Lower lobe of right lung (tissue), 2 donors: Measurements from ENCODE around the gene PRIM2. TPM values are rescaled to one million over a fixed set of nuclear protein-coding genes. Genes with fewer than 3 reads are reported as not detected.
"Not testable (repeated sequence)": the region's sequence is repeated elsewhere in the genome, so short reads cannot be mapped to it uniquely, and the experiment has no call there.

Experiments used
- ATAC-seq, 2 donors: fragments of 200-7000 bp; cut with Tn5 transposase; one replicate each; pipeline ENCODE4 v1.9.1; 2020 to 2022; ENCODE audit warnings: mild to moderate bottlenecking in 2 of 2, moderate library complexity in 2 of 2
- DNase-seq: peaks from one replicate; pipeline ENCODE4 v3.0.0-alpha.2; 2020
- H3K27ac ChIP-seq: fragments of 200-600 bp; one replicate; pipeline ENCODE4 v1.8.0; 2022
- H3K27me3 ChIP-seq: fragments of 200-600 bp; one replicate; pipeline ENCODE4 v1.8.0; 2022; ENCODE audit warnings: low read depth
- H3K36me3 ChIP-seq: fragments of 200-600 bp; one replicate; pipeline ENCODE4 v1.8.0; 2022; ENCODE audit warnings: mild to moderate bottlenecking
- H3K4me1 ChIP-seq: fragments of 200-600 bp; one replicate; pipeline ENCODE4 v1.8.0; 2022
- H3K4me3 ChIP-seq: fragments of 200-600 bp; one replicate; pipeline ENCODE4 v1.8.0; 2022; ENCODE audit warnings: mild to moderate bottlenecking
- H3K9me3 ChIP-seq: fragments of 200-600 bp; one replicate; pipeline ENCODE4 v1.8.0; 2022
- intact Hi-C: fragments of 100-400 bp; cut with DNase I; formaldehyde crosslinking; loops from one replicate; pipeline ENCODE4 v1.11.0; 2022
- total RNA-seq: library from RNA; stranded (reverse); fragmentation: NEBNext Ultra II Directional; extraction: Animal tissue kit (Norgen Biotek cat#: 25700); gene quantifications from one replicate; pipeline ENCODE4 v1.2.1, GENCODE V29; 2021
- TF ChIP-seq, protein P1 (sequence below): fragments of 200-600 bp; IDR thresholded peaks from one replicate; pipeline ENCODE4 v1.8.0; 2022; ENCODE audit warnings: antibody characterized with exemption, mild to moderate bottlenecking
- donor health status: DM: no; HTN: yes; CAD: no; lungs with severe emphysema.

Gene PRIM2
- total RNA-seq, 1 donor from 2014 or later, result 9.1 TPM

DNA sequence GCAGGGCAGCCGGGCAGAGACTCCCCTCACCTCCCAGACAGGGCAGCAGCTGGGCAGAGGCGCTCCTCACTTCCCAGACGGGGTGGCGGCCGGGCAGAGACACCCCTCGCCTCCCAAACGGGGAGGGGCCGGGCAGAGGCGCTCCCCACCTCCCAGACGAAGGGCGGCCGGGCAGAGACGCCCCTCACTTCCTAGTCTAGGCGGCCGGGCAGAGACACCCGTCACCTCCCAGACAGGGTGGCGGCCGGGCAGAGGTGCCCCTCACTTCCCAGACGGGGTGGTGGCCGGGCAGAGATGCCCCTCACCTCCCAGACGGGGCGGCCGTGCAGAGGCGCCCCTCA, 6.6 kb upstream of the PRIM2 start:
- Histone ChIP-seq H3K27me3 (no peaks in the 10 kb centered on the region), H3K9me3 (no peaks in the 10 kb centered on the region), H3K4me1 (no peaks in the 10 kb centered on the region), H3K36me3 (no peaks in the 10 kb centered on the region), H3K27ac (no peak overlapping the region), H3K4me3 (no peak overlapping the region)
- no peak for ATAC-seq
- no peak for DNase-seq
- intact Hi-C loops, result no loop called here
- TF ChIP-seq, protein P1, sequence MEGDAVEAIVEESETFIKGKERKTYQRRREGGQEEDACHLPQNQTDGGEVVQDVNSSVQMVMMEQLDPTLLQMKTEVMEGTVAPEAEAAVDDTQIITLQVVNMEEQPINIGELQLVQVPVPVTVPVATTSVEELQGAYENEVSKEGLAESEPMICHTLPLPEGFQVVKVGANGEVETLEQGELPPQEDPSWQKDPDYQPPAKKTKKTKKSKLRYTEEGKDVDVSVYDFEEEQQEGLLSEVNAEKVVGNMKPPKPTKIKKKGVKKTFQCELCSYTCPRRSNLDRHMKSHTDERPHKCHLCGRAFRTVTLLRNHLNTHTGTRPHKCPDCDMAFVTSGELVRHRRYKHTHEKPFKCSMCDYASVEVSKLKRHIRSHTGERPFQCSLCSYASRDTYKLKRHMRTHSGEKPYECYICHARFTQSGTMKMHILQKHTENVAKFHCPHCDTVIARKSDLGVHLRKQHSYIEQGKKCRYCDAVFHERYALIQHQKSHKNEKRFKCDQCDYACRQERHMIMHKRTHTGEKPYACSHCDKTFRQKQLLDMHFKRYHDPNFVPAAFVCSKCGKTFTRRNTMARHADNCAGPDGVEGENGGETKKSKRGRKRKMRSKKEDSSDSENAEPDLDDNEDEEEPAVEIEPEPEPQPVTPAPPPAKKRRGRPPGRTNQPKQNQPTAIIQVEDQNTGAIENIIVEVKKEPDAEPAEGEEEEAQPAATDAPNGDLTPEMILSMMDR, result no peak

DNA sequence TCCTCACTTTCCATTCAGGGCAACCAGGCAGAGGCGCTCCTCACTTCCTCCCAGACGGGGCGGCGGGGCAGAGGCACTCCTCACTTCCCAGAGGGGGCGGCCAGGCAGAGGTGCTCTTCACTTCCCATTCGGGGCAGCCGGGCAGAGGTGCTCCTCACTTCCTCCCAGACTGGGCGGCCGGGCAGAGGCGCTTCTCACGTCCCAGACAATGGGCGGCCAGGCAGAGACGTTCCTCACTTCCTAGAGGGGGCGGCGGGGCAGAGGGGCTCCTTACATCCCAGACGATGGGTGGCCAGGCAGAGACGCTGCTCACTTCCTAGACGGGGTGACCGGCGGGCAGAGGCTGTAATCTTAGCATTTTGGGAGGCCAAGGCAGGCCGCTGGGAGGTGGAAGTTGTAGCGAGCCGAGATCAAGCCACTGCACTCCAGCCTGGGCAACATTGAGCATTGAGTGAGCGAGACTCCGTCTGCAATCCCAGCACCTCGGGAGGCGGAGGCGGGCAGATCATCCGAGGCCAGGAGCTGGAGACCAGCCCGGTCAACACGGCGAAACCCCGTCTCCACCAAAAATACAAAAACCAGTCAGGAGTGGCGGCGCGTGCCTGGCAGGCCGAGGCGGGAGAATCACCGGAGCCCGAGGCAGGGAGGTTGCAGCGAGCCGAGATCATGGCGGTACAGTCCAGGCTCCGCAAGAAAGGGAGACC, 6.0 kb upstream of the PRIM2 start:
- H3K4me3 ChIP-seq, H3K9me3 ChIP-seq, DNase-seq, H3K27me3 ChIP-seq, intact Hi-C loops, ATAC-seq, H3K4me1 ChIP-seq, H3K27ac ChIP-seq, H3K36me3 ChIP-seq: not testable (repeated sequence)

DNA sequence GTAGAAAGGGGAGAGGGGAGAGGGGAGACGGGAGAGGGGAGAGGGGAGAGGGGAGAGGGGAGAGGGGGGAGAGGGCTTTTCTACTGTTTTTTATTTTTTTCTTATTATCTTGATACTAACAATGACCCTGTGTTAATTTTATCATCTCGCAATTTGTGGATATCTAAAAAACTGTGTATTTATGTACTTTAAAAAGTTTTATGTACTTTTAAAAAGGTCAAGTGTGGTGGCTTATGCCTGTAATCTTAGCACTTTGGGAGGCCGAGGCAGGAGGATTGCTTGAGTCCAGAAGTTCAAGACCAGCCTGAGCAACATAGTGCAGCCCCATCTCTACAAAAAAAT, 5.5 kb upstream of the PRIM2 start:
- TF ChIP-seq, protein P1, result no peak
- peaks cover 5% of the 10 kb centered on the region for H3K4me1 ChIP-seq
- no peaks in the 10 kb centered on the region for H3K27me3 ChIP-seq
- no peak for DNase-seq
- no peak for ATAC-seq
- no peaks in the 10 kb centered on the region for H3K36me3 ChIP-seq
- no peaks in the 10 kb centered on the region for H3K9me3 ChIP-seq
- no peak overlapping the region for H3K4me3 ChIP-seq
- intact Hi-C loops, result no loop called here
- H3K27ac ChIP-seq, result no peak overlapping the region

DNA sequence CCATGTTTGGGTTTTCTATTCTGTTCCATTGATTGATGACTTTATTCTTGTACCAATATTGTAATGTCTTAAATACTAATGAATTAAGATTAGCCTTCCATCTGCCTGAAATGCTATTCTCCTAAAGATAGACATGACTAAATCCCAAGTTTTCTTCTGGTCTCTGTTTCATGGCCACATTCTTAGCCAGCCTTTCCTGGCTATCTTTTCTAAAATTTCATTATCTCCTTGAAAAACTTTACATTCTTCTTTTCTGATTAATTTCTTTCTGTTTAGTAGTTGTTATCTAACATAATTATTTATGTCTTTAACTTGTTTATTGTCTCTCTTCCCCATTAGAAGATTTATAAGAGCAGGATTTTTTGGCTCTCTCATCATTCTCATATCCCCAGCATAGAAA, 4.4 kb upstream of the PRIM2 start:
- no peaks in the 10 kb centered on the region for H3K9me3 ChIP-seq
- peaks cover 8% of the 10 kb centered on the region for H3K4me1 ChIP-seq
- no peaks in the 10 kb centered on the region for H3K27me3 ChIP-seq
- H3K27ac ChIP-seq, result peak overlapping the region; percentile 15
- H3K36me3 ChIP-seq, result no peaks in the 10 kb centered on the region
- intact Hi-C loops, result no loop called here
- H3K4me3 ChIP-seq, result no peak overlapping the region
- TF ChIP-seq, protein P1, result no peak
- DNase-seq, result no peak
- ATAC-seq, result no peak

DNA sequence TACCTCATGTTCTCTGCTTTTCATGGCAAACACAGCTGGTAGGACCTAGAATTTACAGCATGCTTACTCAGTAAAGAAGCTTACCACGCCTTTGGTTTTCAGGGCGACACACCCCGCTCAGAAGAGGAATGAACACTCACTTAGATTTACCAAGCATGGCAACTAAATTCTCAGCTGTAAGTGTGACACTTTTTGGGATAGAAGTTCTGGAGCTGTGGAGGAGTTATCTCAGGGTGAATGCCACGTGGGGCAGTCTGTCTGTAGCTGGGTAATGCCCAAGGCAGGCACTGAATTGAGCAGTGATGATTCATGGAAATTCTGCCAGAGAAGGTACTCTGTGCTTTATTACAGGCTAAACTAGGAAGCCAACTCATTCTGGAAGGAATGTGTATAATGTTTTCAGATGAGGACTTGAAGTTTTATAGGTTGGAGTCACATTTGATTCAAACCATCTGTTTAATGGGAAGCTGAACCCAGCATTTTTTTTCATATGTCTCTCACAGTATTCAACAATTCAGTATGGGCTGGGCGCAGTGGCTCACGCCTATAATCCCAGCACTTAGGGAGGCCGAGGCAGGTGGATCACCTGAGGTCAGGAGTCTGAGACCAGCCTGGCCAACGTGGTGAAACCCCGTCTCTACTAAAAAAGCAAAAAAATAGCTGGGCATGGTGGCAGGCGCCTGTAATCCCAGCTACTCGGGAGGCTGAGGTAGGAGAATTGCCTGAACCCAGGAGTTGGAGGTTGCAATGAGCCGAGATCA, 3.5 kb upstream of the PRIM2 start:
- Histone ChIP-seq H3K27me3 (no peaks in the 10 kb centered on the region), H3K27ac (peak overlapping the region; percentile 15), H3K4me3 (no peak overlapping the region), H3K9me3 (no peaks in the 10 kb centered on the region), H3K36me3 (no peaks in the 10 kb centered on the region), H3K4me1 (peaks cover 13% of the 10 kb centered on the region)
- intact Hi-C loops, result no loop called here
- ATAC-seq (peak; percentile 31 to 56), DNase-seq (no peak)
- TF ChIP-seq, protein P1, result no peak

DNA sequence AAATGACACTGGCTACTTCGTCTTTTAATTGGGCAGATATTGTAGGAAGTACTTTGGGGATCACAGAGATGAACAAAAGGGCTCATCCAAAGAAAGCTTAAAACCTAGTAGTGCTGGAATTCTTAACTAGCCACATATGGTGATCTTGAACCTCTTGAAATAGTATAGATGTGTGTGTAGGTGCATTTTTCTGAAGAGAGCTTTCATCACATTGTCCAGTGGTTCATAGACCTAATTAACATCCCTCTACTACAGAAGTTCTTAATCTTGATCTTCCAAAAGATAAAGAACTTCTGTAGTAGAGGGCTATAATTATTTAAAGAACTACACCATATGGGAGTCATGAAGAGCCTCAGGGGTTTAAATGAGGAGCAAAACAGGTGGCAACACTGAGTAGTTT, 2.3 kb upstream of the PRIM2 start:
- DNase-seq, result no peak
- Histone ChIP-seq H3K27me3 (no peaks in the 10 kb centered on the region), H3K36me3 (peaks cover 10% of the 10 kb centered on the region), H3K4me3 (no peak overlapping the region), H3K27ac (no peak overlapping the region), H3K9me3 (no peaks in the 10 kb centered on the region), H3K4me1 (peaks cover 13% of the 10 kb centered on the region)
- ATAC-seq, result no peak
- intact Hi-C loops, result no loop called here
- TF ChIP-seq, protein P1, result no peak
